ENCODE measurements around the gene GAA. TPM values are rescaled to one million over a fixed set of nuclear protein-coding genes. Genes with fewer than 3 reads are reported as not detected.

The GAA gene
- total and polyA plus RNA-seq, 2 of the 8 experiments (the other 6 are each of a cell fraction or from before 2014, with no cell fraction given): 14.8 to 30.0 TPM

DNA sequence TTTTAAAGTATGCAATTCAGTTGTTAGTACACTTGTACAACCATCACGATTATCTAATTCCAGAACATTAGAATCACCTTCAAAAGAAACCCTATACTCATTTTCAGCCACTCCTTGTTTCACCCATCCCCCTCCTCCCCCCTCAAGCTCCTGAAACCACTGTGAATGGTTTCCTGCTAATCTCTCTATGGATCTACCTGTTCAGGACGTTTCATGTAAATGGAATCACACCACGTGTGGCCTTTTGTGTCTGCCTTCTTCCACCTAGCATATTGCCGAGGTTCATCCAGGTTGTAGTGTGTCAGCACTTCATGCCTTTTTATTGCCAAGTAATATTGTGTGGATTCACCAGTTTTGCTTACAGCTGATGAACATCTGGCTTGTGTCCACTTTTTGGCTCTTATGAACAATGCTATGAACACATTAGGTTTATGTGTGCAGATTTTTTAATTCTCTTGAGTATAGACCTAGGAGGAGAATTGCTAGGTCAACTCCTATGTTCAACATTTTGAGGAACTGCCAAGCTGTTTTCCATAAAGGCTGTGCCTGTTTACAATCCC, 27.7 kb downstream of the GAA start (continued):
- TF ChIP-seq, protein P1, sequence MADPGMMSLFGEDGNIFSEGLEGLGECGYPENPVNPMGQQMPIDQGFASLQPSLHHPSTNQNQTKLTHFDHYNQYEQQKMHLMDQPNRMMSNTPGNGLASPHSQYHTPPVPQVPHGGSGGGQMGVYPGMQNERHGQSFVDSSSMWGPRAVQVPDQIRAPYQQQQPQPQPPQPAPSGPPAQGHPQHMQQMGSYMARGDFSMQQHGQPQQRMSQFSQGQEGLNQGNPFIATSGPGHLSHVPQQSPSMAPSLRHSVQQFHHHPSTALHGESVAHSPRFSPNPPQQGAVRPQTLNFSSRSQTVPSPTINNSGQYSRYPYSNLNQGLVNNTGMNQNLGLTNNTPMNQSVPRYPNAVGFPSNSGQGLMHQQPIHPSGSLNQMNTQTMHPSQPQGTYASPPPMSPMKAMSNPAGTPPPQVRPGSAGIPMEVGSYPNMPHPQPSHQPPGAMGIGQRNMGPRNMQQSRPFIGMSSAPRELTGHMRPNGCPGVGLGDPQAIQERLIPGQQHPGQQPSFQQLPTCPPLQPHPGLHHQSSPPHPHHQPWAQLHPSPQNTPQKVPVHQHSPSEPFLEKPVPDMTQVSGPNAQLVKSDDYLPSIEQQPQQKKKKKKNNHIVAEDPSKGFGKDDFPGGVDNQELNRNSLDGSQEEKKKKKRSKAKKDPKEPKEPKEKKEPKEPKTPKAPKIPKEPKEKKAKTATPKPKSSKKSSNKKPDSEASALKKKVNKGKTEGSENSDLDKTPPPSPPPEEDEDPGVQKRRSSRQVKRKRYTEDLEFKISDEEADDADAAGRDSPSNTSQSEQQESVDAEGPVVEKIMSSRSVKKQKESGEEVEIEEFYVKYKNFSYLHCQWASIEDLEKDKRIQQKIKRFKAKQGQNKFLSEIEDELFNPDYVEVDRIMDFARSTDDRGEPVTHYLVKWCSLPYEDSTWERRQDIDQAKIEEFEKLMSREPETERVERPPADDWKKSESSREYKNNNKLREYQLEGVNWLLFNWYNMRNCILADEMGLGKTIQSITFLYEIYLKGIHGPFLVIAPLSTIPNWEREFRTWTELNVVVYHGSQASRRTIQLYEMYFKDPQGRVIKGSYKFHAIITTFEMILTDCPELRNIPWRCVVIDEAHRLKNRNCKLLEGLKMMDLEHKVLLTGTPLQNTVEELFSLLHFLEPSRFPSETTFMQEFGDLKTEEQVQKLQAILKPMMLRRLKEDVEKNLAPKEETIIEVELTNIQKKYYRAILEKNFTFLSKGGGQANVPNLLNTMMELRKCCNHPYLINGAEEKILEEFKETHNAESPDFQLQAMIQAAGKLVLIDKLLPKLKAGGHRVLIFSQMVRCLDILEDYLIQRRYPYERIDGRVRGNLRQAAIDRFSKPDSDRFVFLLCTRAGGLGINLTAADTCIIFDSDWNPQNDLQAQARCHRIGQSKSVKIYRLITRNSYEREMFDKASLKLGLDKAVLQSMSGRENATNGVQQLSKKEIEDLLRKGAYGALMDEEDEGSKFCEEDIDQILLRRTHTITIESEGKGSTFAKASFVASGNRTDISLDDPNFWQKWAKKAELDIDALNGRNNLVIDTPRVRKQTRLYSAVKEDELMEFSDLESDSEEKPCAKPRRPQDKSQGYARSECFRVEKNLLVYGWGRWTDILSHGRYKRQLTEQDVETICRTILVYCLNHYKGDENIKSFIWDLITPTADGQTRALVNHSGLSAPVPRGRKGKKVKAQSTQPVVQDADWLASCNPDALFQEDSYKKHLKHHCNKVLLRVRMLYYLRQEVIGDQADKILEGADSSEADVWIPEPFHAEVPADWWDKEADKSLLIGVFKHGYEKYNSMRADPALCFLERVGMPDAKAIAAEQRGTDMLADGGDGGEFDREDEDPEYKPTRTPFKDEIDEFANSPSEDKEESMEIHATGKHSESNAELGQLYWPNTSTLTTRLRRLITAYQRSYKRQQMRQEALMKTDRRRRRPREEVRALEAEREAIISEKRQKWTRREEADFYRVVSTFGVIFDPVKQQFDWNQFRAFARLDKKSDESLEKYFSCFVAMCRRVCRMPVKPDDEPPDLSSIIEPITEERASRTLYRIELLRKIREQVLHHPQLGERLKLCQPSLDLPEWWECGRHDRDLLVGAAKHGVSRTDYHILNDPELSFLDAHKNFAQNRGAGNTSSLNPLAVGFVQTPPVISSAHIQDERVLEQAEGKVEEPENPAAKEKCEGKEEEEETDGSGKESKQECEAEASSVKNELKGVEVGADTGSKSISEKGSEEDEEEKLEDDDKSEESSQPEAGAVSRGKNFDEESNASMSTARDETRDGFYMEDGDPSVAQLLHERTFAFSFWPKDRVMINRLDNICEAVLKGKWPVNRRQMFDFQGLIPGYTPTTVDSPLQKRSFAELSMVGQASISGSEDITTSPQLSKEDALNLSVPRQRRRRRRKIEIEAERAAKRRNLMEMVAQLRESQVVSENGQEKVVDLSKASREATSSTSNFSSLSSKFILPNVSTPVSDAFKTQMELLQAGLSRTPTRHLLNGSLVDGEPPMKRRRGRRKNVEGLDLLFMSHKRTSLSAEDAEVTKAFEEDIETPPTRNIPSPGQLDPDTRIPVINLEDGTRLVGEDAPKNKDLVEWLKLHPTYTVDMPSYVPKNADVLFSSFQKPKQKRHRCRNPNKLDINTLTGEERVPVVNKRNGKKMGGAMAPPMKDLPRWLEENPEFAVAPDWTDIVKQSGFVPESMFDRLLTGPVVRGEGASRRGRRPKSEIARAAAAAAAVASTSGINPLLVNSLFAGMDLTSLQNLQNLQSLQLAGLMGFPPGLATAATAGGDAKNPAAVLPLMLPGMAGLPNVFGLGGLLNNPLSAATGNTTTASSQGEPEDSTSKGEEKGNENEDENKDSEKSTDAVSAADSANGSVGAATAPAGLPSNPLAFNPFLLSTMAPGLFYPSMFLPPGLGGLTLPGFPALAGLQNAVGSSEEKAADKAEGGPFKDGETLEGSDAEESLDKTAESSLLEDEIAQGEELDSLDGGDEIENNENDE (IDR thresholded peaks at IDR 0.05; ENCODE audit: insufficient replicate concordance, low read length): no peak
- TF ChIP-seq POU5F1 (IDR thresholded peaks at IDR 0.05; ENCODE audit: low read depth, low read length) (no peak), CHD1 (IDR thresholded peaks at IDR 0.05; ENCODE audit: low read depth, low read length) (no peak), RNF2 (IDR thresholded peaks at IDR 0.05; ENCODE audit: borderline replicate concordance, low read depth, low read length, missing control alignments, poor library complexity, severe bottlenecking) (no peak), SIRT6 (IDR thresholded peaks at IDR 0.05; ENCODE audit: low read length) (no peak), TCF12 (IDR thresholded peaks at IDR 0.05; ENCODE audit: low read depth, low read length) (no peak), NRF1 (IDR thresholded peaks at IDR 0.05; ENCODE audit: low read depth, low read length) (no peak), BRCA1 (IDR thresholded peaks at IDR 0.05; ENCODE audit: low read depth, low read length) (no peak), BCL11A (IDR thresholded peaks at IDR 0.05; ENCODE audit: low read depth in 2 of 2, low read length in 2 of 2) (no peak)
- TF ChIP-seq, protein P2, sequence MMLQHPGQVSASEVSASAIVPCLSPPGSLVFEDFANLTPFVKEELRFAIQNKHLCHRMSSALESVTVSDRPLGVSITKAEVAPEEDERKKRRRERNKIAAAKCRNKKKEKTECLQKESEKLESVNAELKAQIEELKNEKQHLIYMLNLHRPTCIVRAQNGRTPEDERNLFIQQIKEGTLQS (IDR thresholded peaks at IDR 0.05; ENCODE audit: insufficient read depth, low read depth, low read length): no peak
- TF ChIP-seq, protein P3, sequence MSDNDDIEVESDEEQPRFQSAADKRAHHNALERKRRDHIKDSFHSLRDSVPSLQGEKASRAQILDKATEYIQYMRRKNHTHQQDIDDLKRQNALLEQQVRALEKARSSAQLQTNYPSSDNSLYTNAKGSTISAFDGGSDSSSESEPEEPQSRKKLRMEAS (IDR thresholded peaks at IDR 0.05): no peak
